Lower lobe of right lung (tissue), 2 donors: ENCODE data around the gene RNF44. TPM values are rescaled to one million over a fixed set of nuclear protein-coding genes. Genes with fewer than 3 reads are reported as not detected.
A peak's percentile ranks its signal among the peaks of the same experiment; 100 is the strongest.

Experiments
- ATAC-seq, 2 donors: fragments of 200-7000 bp; cut with Tn5 transposase; one replicate each; pipeline ENCODE4 v1.9.1; 2020 to 2022; ENCODE audit warnings: mild to moderate bottlenecking in 2 of 2, moderate library complexity in 2 of 2
- DNase-seq: peaks from one replicate; pipeline ENCODE4 v3.0.0-alpha.2; 2020
- H3K27ac ChIP-seq: fragments of 200-600 bp; one replicate; pipeline ENCODE4 v1.8.0; 2022
- H3K27me3 ChIP-seq: fragments of 200-600 bp; one replicate; pipeline ENCODE4 v1.8.0; 2022; ENCODE audit warnings: low read depth
- H3K36me3 ChIP-seq: fragments of 200-600 bp; one replicate; pipeline ENCODE4 v1.8.0; 2022; ENCODE audit warnings: mild to moderate bottlenecking
- H3K4me1 ChIP-seq: fragments of 200-600 bp; one replicate; pipeline ENCODE4 v1.8.0; 2022
- H3K4me3 ChIP-seq: fragments of 200-600 bp; one replicate; pipeline ENCODE4 v1.8.0; 2022; ENCODE audit warnings: mild to moderate bottlenecking
- H3K9me3 ChIP-seq: fragments of 200-600 bp; one replicate; pipeline ENCODE4 v1.8.0; 2022
- intact Hi-C: fragments of 100-400 bp; cut with DNase I; formaldehyde crosslinking; loops from one replicate; pipeline ENCODE4 v1.11.0; 2022
- total RNA-seq: library from RNA; stranded (reverse); fragmentation: NEBNext Ultra II Directional; extraction: Animal tissue kit (Norgen Biotek cat#: 25700); gene quantifications from one replicate; pipeline ENCODE4 v1.2.1, GENCODE V29; 2021
- TF ChIP-seq, protein P1 (sequence below): fragments of 200-600 bp; IDR thresholded peaks from one replicate; pipeline ENCODE4 v1.8.0; 2022; ENCODE audit warnings: antibody characterized with exemption, mild to moderate bottlenecking
- donor health status: DM: no; HTN: yes; CAD: no; lungs with severe emphysema.

The RNF44 gene
- total RNA-seq, 1 donor from 2014 or later: 55.1 TPM

DNA sequence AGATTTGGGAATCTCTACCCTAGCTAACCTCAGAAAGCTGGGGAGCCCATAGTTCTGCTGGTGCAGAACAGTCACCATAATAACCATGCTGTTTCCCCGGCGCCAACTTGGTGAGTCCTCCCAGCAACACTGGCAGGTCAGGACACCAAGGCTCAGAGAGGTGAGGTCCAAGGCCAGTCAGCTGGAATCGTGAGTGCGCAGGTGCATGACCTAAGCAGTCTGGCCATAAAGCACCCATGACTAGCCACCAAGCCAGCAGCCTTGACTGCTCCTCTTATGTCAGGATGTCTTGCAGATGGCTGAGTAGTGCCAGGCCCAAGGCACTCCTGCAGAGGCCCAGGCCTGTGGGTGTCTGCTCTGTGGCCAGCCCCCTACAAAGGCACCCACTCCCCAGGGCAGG is 2.6 kb downstream of the RNF44 start:
- DNase-seq (no peak), ATAC-seq (no peak)
- peak overlapping the region; percentile 91 for H3K4me3 ChIP-seq
- intact Hi-C loops: no loop called here
- peak overlapping the region; percentile 98 for H3K27ac ChIP-seq
- no peaks in the 10 kb centered on the region for H3K27me3 ChIP-seq
- peaks cover 75% of the 10 kb centered on the region for H3K4me1 ChIP-seq
- peaks cover 23% of the 10 kb centered on the region for H3K36me3 ChIP-seq
- no peaks in the 10 kb centered on the region for H3K9me3 ChIP-seq
- TF ChIP-seq, protein P1, sequence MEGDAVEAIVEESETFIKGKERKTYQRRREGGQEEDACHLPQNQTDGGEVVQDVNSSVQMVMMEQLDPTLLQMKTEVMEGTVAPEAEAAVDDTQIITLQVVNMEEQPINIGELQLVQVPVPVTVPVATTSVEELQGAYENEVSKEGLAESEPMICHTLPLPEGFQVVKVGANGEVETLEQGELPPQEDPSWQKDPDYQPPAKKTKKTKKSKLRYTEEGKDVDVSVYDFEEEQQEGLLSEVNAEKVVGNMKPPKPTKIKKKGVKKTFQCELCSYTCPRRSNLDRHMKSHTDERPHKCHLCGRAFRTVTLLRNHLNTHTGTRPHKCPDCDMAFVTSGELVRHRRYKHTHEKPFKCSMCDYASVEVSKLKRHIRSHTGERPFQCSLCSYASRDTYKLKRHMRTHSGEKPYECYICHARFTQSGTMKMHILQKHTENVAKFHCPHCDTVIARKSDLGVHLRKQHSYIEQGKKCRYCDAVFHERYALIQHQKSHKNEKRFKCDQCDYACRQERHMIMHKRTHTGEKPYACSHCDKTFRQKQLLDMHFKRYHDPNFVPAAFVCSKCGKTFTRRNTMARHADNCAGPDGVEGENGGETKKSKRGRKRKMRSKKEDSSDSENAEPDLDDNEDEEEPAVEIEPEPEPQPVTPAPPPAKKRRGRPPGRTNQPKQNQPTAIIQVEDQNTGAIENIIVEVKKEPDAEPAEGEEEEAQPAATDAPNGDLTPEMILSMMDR: no peak

DNA sequence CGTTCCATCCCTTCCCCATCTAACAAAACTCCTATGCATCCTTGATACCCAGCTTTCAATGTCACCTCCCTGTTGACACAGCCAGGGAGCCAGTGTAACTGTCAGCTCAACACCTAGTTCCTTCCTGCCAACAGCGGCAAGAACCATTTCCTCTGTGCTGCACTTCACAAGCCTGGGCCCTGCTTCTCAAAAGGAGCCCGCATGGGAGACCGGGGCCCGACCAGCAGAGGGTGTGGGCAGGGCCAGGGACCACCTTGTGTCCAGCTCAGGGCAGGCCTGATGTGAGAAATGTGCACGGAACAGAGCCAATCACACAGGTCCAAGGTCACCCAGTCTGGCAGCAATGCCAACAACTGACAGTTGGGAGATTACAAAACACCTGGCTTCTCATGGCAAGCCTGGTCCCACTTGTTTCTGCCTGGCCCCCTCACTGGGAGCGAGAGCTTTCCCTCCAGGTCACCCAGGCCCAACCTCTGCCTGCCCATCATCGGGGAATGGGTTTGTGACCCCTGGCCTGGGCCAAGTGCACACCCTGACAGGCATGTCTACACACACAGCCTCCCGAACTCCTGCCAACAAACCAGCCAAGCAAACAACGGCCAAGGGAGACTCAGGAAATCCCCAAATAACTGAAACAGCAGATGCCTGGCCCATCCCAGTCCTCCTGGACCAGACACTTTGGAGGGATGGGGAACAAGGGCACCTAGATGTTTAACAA is 3.1 kb downstream of the RNF44 start:
- ATAC-seq (no peak), DNase-seq (peak; percentile 61)
- peaks cover 28% of the 10 kb centered on the region for H3K36me3 ChIP-seq
- intact Hi-C loops: no loop called here
- peak overlapping the region; percentile 27 for H3K4me3 ChIP-seq
- TF ChIP-seq, protein P1: no peak
- H3K4me1 ChIP-seq: peaks cover 71% of the 10 kb centered on the region
- peak overlapping the region; percentile 98 for H3K27ac ChIP-seq
- H3K27me3 ChIP-seq: no peaks in the 10 kb centered on the region
- no peaks in the 10 kb centered on the region for H3K9me3 ChIP-seq

DNA sequence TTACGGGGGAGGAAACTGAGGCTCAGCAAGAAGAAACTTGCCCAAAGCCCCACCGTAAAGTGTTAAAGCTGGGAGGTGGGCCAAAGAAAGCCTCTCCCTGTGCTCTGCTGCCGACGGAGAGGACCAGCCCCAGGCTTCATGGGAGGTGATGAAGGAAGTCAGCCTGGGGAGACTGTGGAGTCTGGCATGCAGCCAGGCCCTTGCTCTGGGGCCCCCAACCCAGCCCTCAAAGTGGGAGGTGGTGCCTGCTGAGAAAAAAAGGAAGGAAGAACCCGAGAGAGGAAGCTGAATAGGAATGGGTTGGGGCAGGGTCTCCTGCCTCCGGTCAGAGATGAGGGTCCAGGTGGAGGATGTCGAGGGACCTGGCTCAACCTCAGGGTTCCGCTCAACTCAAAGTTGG is 3.8 kb downstream of the RNF44 start:
- DNase-seq: peak; percentile 68
- no peak for ATAC-seq
- peaks cover 35% of the 10 kb centered on the region for H3K36me3 ChIP-seq
- peaks cover 65% of the 10 kb centered on the region for H3K4me1 ChIP-seq
- peak overlapping the region; percentile 98 for H3K27ac ChIP-seq
- H3K27me3 ChIP-seq: no peaks in the 10 kb centered on the region
- TF ChIP-seq, protein P1: no peak
- no peaks in the 10 kb centered on the region for H3K9me3 ChIP-seq
- peak overlapping the region; percentile 27 for H3K4me3 ChIP-seq
- intact Hi-C loops: no loop called here

DNA sequence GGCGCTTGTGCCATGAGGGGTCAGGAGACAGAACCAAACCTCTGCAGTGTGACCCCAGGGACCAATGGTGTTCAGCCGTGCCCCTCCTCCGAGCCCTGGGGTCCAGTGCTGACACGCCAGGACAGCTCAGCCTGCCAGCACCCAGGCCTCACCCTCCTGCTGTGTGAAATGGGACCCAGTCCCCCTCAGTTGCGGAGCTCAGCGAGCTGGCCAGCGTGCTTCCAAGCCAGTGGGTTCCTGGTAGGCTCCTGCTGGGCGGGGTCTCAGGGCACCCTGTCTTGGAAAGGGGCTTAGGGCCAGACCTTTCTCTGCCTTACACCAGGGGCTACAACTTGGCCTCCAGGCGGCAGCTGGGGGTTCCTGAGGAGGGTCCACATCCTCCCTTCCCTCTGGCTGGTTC is 4.4 kb downstream of the RNF44 start:
- Histone ChIP-seq H3K36me3 (peaks cover 41% of the 10 kb centered on the region), H3K27ac (peak overlapping the region; percentile 98), H3K9me3 (no peaks in the 10 kb centered on the region), H3K4me3 (peak overlapping the region; percentile 27), H3K4me1 (peaks cover 60% of the 10 kb centered on the region), H3K27me3 (no peaks in the 10 kb centered on the region)
- DNase-seq (peak; percentile 43), ATAC-seq (no peak)
- TF ChIP-seq, protein P1: no peak
- intact Hi-C loops: no loop called here

DNA sequence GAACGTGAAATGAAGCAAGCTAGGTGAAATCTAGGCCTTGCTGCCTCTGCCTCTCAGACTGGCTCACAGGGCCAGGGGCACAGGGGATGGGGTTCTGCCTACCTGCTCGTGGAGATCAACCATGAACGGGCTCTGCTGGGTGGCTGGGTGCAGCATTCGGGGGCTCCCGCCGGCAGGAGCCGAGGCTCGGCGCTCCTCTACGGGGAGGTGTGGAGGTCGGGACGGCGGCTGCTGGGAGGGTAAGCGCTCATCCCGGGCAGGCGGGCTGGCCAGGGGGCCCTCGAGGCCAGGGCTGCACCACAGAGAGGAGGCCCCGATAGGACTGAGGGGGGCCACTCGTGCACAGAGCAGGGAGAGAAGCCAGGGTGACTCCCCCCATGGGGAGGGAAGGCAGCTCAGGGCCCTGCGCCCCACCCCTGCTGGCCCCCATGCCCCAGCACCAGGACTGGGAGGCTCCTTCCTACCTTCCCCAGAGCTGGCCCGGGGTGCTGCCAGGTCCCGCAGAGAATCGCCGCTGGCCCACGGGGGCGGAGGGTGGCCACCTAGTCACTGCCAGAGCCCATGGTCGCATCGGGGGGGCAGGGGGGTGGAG is 5.2 kb downstream of the RNF44 start:
- H3K36me3 ChIP-seq: peaks cover 46% of the 10 kb centered on the region
- intact Hi-C loops: no loop called here
- TF ChIP-seq, protein P1: no peak
- ATAC-seq: no peak
- H3K9me3 ChIP-seq: no peaks in the 10 kb centered on the region
- no peak overlapping the region for H3K27ac ChIP-seq
- H3K4me3 ChIP-seq: no peak overlapping the region
- peaks cover 60% of the 10 kb centered on the region for H3K4me1 ChIP-seq
- no peaks in the 10 kb centered on the region for H3K27me3 ChIP-seq
- peak; percentile 37 for DNase-seq
